Liver (tissue), 9 donors: ENCODE results near the gene TACR1. TPM values are rescaled to one million over a fixed set of nuclear protein-coding genes. Genes with fewer than 3 reads are reported as not detected.

Source experiments
- DNase-seq: peaks from one replicate; pipeline ENCODE4 v3.0.0-alpha.2; 2017; ENCODE audit warnings: low spot score
- H3K27ac ChIP-seq, 2 donors: one replicate each; pipeline ENCODE4 v1.7.0; 2013; ENCODE audit warnings: inconsistent platforms in 2 of 2, low read length in 2 of 2, control low read depth in 1 of 2, low read depth in 1 of 2, mild to moderate bottlenecking in 1 of 2
- H3K27me3 ChIP-seq, 4 donors: one replicate each; pipeline versions ENCODE4 v1.6.1 to v1.7.0; 2013; ENCODE audit warnings: low read length in 3 of 4, inconsistent platforms in 1 of 4, mild to moderate bottlenecking in 1 of 4, moderate library complexity in 1 of 4; ENCODE audit not compliant: control insufficient read depth in 4 of 4, insufficient read depth in 4 of 4
- H3K36me3 ChIP-seq, 4 donors: one replicate each; pipeline versions ENCODE4 v1.6.1 to v1.7.0; 2013; ENCODE audit warnings: low read length in 3 of 4, mild to moderate bottlenecking in 3 of 4, low read depth in 1 of 4, moderate library complexity in 1 of 4; ENCODE audit not compliant: control insufficient read depth in 4 of 4, insufficient read depth in 3 of 4
- H3K4me1 ChIP-seq, 4 donors: one replicate each; pipeline versions ENCODE4 v1.6.1 to v1.7.0; 2013; ENCODE audit warnings: low read length in 3 of 4, mild to moderate bottlenecking in 3 of 4, moderate library complexity in 1 of 4; ENCODE audit not compliant: control insufficient read depth in 4 of 4, insufficient read depth in 4 of 4
- H3K4me3 ChIP-seq, 3 donors: one replicate each; pipeline versions ENCODE4 v1.6.1 to v1.7.0; 2013; ENCODE audit warnings: low read length in 3 of 3, control low read depth in 1 of 3, low read depth in 1 of 3, mild to moderate bottlenecking in 1 of 3
- H3K9ac ChIP-seq, 2 donors: one replicate each; pipeline ENCODE4 v1.7.0; 2013; ENCODE audit warnings: low read length in 2 of 2, mild to moderate bottlenecking in 2 of 2, moderate library complexity in 2 of 2, control low read depth in 1 of 2, low read depth in 1 of 2
- H3K9me3 ChIP-seq, 4 donors: one replicate each; pipeline versions ENCODE4 v1.6.1 to v1.7.0; 2013; ENCODE audit warnings: low read length in 3 of 4; ENCODE audit not compliant: control insufficient read depth in 4 of 4
- ATF3 ChIP-seq: IDR thresholded peaks from 2 replicates; pipeline ENCODE4 v1.6.1; 2016; ENCODE audit warnings: antibody characterized with exemption
- EGR1 ChIP-seq, 2 donors: IDR thresholded peaks; 2 replicates each; pipeline ENCODE4 v1.6.1; 2016 to 2018; ENCODE audit warnings: antibody characterized with exemption in 2 of 2, low read depth in 2 of 2
- FOXA2 ChIP-seq: IDR thresholded peaks from 2 replicates; pipeline ENCODE4 v1.6.1; 2016; ENCODE audit warnings: antibody characterized with exemption
- HNF4A ChIP-seq, 2 donors: conservative IDR thresholded peaks; 2 replicates each; pipeline ENCODE4 v1.6.1; 2016; ENCODE audit warnings: antibody characterized with exemption in 2 of 2, mild to moderate bottlenecking in 2 of 2
- HNF4G ChIP-seq: IDR thresholded peaks from 2 replicates; pipeline ENCODE4 v1.6.1; 2016; ENCODE audit warnings: antibody characterized with exemption
- JUND ChIP-seq, 2 donors: IDR thresholded peaks; 2 replicates each; pipeline ENCODE4 v1.6.1; 2016; ENCODE audit warnings: antibody characterized with exemption in 2 of 2
- NR2F2 ChIP-seq: IDR thresholded peaks from 2 replicates; pipeline ENCODE4 v1.6.1; 2016; ENCODE audit warnings: antibody characterized with exemption
- RAD21 ChIP-seq, 2 donors: IDR thresholded peaks; 2 replicates each; pipeline ENCODE4 v1.6.1; 2016; ENCODE audit warnings: antibody characterized with exemption in 2 of 2, mild to moderate bottlenecking in 2 of 2
- REST ChIP-seq: IDR thresholded peaks from 2 replicates; pipeline ENCODE4 v1.6.1; 2016; ENCODE audit warnings: antibody characterized with exemption, mild to moderate bottlenecking
- RXRA ChIP-seq, 2 donors: IDR thresholded peaks; 2 replicates each; pipeline ENCODE4 v1.6.1; 2017 to 2018; ENCODE audit warnings: antibody characterized with exemption in 2 of 2, mild to moderate bottlenecking in 1 of 2
- SP1 ChIP-seq: IDR thresholded peaks from 2 replicates; pipeline ENCODE4 v1.6.1; 2018; ENCODE audit warnings: antibody characterized with exemption, mild to moderate bottlenecking
- TAF1 ChIP-seq: conservative IDR thresholded peaks from 2 replicates; pipeline ENCODE4 v1.6.1; 2016; ENCODE audit warnings: antibody characterized with exemption, mild to moderate bottlenecking
- YY1 ChIP-seq: IDR thresholded peaks from 2 replicates; pipeline ENCODE4 v1.6.1; 2016; ENCODE audit warnings: antibody characterized with exemption, mild to moderate bottlenecking
- ZBTB33 ChIP-seq: IDR thresholded peaks from 2 replicates; pipeline ENCODE4 v1.6.1; 2016; ENCODE audit warnings: antibody characterized with exemption
- WGBS: extraction: QIAGEN DNeasy Blood & Tissue Kit; methylation state at CpG from one replicate; pipeline ENCODE4 v1.1.7; 2013; 5-methylcytosine and 5-hydroxymethylcytosine counted together
- polyA plus RNA-seq, 2 donors: library from polyadenylated mRNA; stranded (reverse) in 1 of 2; unstranded in 1 of 2; fragments of 200-250 nt in 1 of 2; fragments of >200 nt in 1 of 2; fragmentation: Nextera tagmentation in 1 of 2; extraction: Ambion mirVana in 1 of 2; gene quantifications; one replicate each; pipeline versions ENCODE4 v1.2.1 to v1.2.3, GENCODE V29; 2013 to 2015
- total RNA-seq, 2 donors: library from RNA; depleted of rRNA; stranded (reverse); fragments of >200 nt; gene quantifications; one replicate each; pipeline ENCODE4 v1.2.3, GENCODE V29; 2014
- TF ChIP-seq, protein P1 (sequence below): fragments of 150-350 bp; IDR thresholded peaks from 2 replicates; pipeline ENCODE4 v1.5.1; 2017; ENCODE audit warnings: improper control_type of control experiment, low read depth, low read length; ENCODE audit not compliant: missing input control
- donor health status: healthy.
- donor health status: healthy.
- donor health status: healthy.
- donor health status: healthy.
- donor health status: healthy.

TACR1 gene
- total and polyA plus RNA-seq, 4 donors = 0.02 to 0.84 (median 0.14) TPM; not detected in 1

GRCh38 chr2:75074228-75074627, 125.1 kb downstream of the TACR1 start:
- H3K27me3 ChIP-seq = no peaks in the 10 kb centered on the region
- 91% methylated on average over 1 of the region's 1 CpG for WGBS
- TF ChIP-seq REST (no peak), YY1 (no peak), TAF1 (no peak), NR2F2 (no peak), EGR1 (IDR thresholded peaks at IDR 0.05; ENCODE audit: low read depth in 2 of 2) (no peak), FOXA2 (no peak), ZBTB33 (no peak), HNF4A (conservative IDR thresholded peaks at IDR 0.05) (no peak), SP1 (no peak), HNF4G (no peak)
- TF ChIP-seq, protein P1, sequence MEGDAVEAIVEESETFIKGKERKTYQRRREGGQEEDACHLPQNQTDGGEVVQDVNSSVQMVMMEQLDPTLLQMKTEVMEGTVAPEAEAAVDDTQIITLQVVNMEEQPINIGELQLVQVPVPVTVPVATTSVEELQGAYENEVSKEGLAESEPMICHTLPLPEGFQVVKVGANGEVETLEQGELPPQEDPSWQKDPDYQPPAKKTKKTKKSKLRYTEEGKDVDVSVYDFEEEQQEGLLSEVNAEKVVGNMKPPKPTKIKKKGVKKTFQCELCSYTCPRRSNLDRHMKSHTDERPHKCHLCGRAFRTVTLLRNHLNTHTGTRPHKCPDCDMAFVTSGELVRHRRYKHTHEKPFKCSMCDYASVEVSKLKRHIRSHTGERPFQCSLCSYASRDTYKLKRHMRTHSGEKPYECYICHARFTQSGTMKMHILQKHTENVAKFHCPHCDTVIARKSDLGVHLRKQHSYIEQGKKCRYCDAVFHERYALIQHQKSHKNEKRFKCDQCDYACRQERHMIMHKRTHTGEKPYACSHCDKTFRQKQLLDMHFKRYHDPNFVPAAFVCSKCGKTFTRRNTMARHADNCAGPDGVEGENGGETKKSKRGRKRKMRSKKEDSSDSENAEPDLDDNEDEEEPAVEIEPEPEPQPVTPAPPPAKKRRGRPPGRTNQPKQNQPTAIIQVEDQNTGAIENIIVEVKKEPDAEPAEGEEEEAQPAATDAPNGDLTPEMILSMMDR = no peak
- DNase-seq = no peak
- no peak overlapping the region for H3K9ac ChIP-seq
- H3K4me1 ChIP-seq = no peaks in the 10 kb centered on the region
- H3K27ac ChIP-seq = no peak overlapping the region
- no peak overlapping the region for H3K4me3 ChIP-seq
- no peaks in the 10 kb centered on the region for H3K36me3 ChIP-seq
- no peaks in the 10 kb centered on the region for H3K9me3 ChIP-seq

DNA sequence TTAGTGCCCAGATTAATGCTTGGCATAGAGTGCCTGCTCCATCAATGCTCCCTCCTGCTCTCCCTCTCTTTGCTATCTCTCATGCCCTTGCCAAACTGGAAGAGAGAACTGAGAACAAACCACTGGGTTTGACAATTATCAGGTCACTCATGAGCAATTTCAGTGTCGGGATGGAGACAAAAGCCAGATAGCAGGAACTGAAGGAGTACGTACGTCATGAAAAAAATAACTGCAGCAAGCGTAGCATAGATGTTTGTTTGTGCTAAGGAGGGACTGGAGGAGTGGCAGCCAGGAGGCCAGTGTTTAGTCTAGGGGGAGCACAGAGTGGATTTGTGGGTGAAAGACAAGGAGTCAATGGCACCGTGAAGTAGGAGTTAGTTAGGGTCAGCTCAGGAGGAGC, 127.6 kb downstream of the TACR1 start:
- WGBS = 90% methylated on average over 5 of the region's 5 CpGs

GRCh38 chr2:75068546-75068945, 130.8 kb downstream of the TACR1 start:
- no peaks in the 10 kb centered on the region for H3K36me3 ChIP-seq
- no peaks in the 10 kb centered on the region for H3K4me1 ChIP-seq
- H3K27ac ChIP-seq = no peak overlapping the region
- TF ChIP-seq HNF4G (no peak), SP1 (no peak), RXRA (IDR thresholded peaks at IDR 0.05) (no peak), ATF3 (no peak), EGR1 (IDR thresholded peaks at IDR 0.05; ENCODE audit: low read depth in 2 of 2) (no peak), REST (no peak), RAD21 (IDR thresholded peaks at IDR 0.05) (peak in 1 of 2 donors; percentile 17)
- H3K9me3 ChIP-seq = no peaks in the 10 kb centered on the region
- DNase-seq = no peak
- no peak overlapping the region for H3K9ac ChIP-seq
- H3K4me3 ChIP-seq = no peak overlapping the region
- 49% methylated on average over 1 of the region's 1 CpG for WGBS
- no peaks in the 10 kb centered on the region for H3K27me3 ChIP-seq

More for the DNA sequence above, 127.6 kb downstream of the TACR1 start:
- DNase-seq = no peak
- no peaks in the 10 kb centered on the region for H3K27me3 ChIP-seq
- H3K9me3 ChIP-seq = no peaks in the 10 kb centered on the region
- no peak overlapping the region for H3K9ac ChIP-seq
- no peaks in the 10 kb centered on the region for H3K4me1 ChIP-seq
- no peak overlapping the region for H3K27ac ChIP-seq
- no peak for TF ChIP-seq JUND (IDR thresholded peaks at IDR 0.05)
- no peaks in the 10 kb centered on the region for H3K36me3 ChIP-seq
- H3K4me3 ChIP-seq = no peak overlapping the region
